Forelimb muscle (tissue), 1 donor: ENCODE data around the gene KCTD2. TPM values are rescaled to one million over a fixed set of nuclear protein-coding genes. Genes with fewer than 3 reads are reported as not detected.

ENCODE experiments used
- DNase-seq: peaks from one replicate; pipeline ENCODE4 v3.0.0-alpha.2; 2013; ENCODE audit warnings: low read depth
- polyA plus RNA-seq: library from polyadenylated mRNA; unstranded; fragments of 120-200 nt; gene quantifications from one replicate; pipeline ENCODE4 v1.2.1, GENCODE V29; 2013; ENCODE audit not compliant: insufficient read length

KCTD2 gene
- polyA plus RNA-seq, 1 donor: 20.5 TPM

DNA sequence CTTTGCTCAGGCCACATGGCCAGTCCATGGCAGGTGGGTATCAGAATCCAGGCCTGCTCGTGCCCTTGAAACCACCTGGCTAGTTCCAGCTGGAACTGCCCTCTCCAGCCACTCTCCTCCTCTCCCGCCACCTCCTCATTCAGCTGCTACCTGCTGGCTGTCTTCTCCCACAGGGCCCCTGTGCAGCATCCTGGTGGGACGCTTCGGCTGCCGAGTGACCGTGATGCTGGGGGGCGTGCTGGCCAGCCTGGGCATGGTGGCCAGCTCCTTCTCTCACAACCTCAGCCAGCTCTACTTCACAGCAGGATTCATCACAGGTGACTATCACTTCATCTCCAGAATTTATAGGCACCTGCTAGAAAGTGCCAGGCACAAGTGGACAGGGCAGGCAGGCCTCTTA, 50.8 kb downstream of the KCTD2 start:
- DNase-seq: no peak

DNA sequence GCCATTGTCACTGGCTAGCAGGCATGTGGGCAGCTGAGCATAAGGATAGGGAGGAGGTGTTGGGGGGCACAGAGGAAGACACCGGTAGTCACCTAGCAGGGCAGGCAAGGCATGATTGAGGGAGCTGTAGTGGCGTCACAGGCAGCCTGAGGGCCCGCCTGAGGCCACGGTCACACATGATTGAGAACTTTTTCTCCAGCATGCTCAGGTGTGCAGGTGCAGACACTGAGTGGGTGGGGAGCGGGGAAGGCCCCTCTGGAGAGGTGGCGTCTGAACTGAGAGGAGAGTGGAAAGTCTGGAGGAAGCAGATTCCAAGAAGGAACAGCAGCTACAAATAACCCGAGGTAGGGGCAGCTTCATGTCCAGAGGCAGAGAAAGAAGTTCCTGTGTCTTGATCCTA, 51.8 kb downstream of the KCTD2 start:
- DNase-seq: no peak

DNA sequence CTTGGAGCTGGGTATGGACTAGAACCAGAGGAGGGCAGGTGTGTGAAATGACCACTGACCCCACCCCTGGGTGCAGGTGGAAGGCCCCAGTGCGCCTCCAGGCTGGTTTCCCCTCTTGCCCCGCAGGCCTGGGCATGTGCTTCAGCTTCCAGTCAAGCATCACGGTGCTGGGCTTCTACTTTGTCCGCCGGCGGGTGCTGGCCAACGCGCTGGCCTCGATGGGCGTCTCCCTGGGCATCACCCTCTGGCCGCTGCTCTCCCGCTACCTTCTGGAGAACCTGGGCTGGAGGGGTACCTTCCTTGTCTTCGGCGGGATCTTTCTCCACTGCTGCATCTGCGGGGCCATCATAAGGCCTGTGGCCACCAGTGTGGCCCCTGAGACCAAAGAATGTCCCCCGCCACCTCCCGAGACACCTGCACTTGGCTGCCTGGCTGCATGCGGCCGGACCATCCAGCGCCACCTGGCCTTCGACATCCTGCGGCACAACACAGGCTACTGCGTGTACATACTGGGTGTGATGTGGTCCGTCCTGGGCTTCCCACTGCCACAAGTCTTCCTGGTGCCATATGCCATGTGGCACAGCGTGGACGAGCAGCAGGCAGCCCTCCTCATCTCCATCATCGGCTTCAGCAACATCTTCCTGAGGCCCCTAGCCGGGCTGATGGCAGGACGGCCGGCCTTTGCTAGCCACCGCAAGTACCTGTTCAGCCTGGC, 53.0 kb downstream of the KCTD2 start:
- no peak for DNase-seq

DNA sequence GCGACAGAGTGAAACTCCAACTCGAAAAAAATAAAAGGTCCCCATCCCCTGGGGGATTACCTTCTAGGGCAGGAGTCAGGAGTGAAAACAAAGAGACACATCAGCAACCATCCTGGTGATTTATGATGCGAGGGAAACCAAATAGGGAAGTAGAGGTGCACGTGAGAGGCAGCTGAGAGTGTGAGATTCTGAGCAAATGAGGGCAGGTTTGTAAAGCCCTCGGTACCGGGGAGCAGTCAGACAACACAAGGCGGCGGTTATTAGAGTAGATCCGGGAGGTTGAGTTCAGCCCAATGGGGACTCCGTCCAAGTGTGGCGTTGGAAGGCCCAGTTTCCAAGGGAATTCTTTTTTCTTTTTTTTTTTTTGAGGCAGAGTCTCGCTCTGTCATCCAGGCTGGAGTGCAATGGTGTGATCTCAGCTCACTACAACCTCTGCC, 55.4 kb downstream of the KCTD2 start:
- no peak for DNase-seq

DNA sequence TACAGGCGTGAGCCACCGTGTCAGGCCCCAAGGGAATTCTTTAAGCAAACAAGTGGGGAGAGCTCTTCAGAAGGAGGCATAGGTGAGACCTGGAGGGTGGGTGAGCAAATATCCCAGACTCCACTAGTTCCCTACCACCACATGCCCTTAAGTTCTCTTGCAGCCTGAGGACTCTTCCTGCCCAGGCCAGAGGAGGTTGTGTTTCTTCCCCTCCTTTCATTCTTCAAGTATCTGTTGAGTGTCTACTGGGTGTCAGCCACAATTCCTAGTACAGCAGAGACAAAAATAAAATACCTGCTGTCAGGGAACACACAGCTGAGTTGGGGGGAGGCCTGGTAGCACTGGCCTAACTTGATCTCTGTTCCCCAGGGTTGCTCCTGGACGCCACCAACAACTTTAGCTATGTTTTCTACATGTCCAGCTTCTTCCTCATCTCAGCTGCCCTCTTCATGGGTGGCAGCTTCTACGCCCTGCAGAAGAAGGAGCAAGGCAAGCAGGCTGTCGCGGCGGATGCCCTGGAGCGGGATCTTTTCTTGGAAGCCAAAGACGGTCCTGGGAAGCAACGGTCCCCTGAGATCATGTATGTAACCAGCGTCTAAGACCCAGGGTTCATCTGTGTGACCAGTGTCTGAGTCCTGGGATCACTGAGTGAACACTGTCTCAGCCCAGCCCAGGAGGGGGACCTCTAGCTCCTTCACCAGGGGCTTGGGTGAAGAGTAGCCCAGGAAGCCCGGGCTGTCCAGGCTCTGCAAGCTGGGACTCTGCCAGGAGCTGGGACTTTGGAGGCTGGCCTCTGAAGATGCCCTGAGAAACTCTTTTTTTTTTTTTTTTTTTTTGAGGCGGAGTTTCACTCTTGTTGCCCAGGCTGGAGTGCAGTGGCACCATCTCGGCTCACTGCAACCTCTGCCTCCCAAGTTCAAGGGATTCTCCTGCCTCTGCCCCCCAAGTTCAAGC, 56.9 kb downstream of the KCTD2 start:
- no peak for DNase-seq

DNA sequence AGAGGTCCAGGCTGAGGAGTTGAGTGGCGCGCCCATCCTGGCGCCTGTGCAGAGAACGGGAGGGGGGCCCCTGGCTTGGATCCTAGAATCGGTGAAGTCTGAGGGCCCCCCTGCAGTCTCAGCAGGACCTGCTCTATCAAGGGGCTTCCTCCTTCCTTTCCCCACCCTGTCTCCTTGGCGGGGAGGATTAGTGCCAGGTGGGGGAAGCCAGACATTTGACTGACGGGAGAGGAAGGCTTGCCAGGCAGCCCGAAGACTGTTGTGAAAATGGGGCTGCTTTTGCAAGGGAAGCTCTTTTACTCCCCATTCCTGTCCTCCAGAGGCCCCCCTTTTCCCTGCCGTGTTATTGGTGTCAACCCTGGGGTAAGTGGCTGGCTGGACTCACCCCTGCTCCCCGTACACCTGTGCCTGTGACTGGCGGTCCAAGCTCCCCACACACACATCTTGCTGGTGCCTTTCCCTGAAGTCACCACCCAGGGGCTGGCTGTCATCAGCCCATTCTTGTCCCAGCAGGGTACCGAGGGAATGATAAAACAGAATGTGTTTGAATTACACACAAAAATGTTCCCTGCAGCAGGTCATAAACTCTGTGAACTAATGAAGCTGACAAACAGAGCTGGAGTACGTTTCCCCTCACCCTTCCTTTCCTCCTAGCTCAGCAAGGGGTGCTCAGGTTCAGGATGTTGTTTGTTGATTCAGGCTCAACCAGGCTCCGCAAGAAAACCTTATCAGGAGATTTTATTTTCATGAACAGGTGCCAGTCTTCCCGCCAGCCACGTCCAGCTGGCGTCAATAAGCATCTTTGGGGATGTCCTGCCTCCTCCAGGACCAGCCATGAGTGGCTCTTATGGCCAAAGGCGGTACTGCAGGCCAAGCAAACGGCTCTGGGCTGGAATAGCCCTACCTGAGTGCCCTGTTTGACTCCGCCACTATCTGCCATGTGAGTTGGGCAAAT, 58.4 kb downstream of the KCTD2 start:
- no peak for DNase-seq

DNA sequence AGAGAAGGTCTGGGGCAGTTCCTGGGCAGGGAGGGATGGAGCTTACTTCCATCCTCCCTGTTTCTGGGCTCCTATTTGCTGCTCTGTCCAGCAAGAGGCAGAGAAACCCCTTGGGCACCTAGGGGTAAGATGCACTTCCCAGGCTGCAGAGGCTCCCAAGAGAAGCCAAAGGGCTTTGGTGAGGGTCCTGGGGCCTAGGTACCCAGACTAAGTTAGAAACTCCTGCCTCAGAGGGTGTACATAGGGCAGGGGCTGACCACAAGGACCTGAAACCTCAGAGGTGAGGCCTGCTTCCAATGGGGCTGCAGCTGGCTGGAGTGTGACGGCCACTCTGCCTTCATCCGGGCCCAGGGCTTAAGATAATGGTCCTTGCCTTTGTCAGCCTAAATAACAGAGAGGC, 61.2 kb downstream of the KCTD2 start:
- DNase-seq: no peak

DNA sequence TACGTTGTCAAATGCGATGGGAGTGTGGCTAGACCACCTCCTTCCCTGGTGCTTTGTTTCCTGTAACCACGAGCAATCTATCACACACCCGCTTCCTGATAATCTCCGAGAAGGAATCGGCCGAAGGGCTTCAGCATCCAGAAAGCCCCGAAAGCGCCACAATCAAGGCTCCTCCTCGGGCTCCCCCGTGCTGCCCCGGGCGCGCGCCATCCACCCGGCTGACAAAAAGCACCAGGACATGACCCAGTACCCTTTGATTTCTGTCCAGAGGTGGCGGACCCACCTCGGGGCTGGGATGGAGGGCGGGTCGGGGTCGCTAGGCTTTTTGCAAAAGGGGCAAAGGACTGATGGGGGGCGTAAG, 62.0 kb downstream of the KCTD2 start:
- DNase-seq: no peak

DNA sequence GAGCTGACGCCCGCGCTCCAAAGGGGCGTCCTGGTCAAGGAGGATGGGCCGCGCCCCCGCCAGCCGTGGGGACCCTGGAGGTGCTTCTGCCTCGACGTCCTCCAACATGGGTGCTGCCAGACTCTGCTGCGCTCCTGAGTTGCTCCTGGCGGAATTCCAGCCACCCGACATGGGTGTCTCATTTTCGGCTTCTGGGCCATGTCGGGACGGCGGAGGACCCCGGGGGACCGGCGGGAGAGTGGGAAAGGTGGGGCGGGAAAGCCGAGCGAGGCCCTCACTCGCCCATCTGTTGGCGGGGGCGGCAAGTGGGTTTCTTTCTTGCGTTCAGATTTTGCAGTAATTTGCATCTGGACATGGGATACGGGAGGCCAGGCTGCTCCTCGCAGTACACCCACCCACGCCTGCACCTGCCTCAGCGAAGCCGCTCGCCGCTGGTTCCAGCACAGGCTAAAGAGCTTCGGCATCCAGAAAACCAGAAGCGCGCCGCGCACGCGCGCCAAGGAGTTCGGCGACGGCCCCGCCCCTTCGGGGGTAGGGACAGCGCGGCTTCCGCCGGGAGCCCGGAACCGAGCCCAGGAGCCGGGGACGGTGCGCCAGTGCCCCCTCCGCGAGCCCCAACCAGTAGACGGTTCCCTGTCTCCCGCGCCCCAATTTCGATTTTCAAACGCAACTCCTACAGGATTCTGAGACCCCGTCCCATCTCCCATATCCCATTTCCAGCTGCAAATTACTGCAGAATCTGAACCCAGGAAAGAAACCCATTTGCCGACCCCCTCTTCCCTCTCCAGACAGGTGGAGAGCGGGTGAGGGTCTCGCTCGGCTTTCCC, 62.6 kb downstream of the KCTD2 start, which contains the start of gene ARMC7:
ARMC7 (plus strand) TSS at position 563 of the 827 bp plus-strand sequence. CDS start 320 bp downstream, outside the sequence.
- peak; percentile 64 for DNase-seq

DNA sequence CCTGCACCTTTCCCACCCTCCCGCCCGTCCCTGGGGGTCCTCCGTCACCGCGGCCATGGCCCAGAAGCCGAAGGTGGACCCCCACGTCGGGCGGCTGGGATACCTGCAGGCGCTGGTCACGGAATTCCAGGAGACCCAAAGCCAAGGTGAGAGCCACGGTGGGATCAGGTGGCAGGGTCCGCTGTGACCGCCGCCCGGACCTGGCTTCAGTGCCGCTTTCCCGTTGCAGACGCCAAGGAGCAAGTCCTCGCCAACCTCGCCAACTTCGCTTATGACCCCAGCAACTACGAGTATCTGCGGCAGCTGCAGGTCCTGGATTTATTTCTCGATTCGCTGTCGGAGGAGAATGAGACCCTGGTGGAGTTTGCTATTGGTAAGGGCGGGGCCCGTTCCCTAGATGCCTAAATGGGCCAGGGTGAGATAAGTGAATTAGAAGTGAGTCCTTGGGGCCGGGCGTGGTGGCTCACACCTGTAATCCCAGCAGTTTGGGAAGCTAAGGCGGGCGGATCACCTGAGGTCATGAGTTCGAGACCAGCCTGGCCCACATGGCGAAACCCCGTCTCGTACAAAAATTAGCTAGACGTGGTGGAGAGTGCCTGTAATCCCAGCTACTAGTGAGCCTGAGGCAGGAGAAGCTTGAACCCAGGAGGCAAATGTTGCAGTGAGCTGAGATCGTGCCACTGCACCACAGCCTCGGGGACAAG, 63.4 kb downstream of the KCTD2 start:
- no peak for DNase-seq

DNA sequence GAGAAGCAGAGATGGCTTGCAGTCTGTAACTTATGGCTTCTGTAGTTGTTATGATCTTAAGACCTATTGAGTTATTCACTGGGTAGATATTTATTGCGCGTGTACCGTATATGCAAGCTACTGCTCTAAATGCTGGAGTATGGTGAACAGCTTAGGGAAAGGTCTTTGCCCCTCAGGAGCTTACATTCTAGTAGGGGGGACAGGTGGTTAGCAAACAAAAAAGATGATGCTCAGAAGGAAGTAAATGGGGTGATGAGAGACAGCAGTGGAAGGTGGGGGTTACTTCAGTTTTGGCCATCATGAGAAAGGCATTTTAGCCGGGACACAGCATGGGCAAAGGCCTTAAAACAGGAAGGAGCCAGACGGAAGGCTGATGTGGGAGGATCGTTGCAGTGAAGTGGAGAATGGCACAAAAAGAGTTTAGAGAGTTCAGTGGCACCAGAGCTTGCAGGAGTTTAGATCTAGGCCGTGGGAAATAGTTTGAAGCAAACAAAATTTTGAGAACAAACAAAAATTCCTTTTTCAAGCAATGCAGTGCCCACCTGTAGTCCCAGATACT, 64.8 kb downstream of the KCTD2 start:
- no peak for DNase-seq

DNA sequence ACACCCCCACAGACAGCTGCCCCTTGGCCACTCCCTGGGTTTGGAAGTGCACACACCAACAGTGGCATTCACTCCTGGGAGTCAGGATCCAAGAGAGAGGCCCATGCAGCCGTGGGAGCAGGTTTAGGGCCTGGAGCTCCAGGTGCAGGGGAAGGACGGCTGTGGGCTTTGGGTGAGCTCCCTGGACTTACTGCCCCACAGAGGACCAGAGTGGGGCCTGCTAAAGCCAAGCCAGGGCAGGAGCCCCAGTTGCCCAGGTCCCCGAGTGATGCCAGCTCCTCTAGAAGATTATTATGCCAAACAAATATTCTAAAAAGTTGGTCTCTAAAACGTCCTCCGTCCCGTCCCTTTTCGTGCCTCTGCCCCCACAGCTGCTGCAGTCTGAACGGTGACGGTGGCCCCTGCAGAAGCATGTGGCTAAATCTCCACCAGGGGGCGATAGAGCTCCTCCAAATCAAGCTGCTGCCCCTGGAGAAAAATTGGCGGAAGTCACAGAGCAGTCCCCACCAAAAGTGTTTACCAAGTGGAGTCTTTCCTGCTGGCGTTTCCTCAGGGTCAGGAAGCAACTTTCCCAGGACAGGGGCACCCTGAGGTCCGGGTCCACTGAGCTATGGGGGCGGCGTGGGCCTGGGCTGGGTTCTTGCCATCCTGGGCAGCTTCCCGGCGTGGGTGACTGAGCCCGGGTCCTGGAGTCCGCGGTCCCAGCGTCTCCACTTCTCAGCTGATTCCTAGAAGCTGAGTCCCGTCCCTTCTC, 67.0 kb downstream of the KCTD2 start:
- DNase-seq: peak; percentile 86

DNA sequence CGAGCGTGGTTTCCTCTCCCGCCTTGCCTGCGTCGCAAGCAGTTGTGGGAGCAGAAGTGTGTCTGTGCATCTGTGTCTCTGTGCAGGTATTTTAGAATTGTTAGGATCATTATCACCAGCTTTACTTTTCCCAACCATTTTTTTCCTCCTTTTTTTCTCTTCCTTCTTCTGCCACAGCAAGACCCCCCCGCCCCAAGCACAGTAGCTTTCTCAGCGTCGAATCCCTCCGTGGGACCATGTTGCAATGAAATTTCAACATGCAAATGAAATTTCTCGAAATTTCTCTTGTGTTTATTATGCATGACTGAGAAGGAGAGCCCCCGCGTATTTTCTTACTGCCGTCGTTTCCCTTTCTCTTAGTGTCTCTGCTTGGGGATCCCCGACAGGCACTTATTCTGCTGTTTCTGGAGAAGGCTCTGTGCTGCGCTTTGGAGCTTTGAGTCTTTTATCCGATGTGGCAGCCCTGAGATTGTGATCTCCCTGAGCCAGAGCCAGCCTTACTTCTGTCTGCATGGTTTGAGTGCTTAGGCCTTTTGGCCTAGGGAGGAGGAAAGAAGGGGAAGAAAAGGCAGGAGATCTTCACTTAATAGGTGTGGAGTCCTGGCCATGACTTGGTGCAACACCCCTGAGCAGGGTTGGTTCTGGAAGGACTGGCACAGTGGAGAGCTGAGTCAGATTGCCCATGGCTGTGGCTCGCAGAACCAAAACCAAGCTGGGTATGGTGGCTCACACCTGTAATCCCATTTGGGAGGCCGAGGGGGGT, 67.7 kb downstream of the KCTD2 start:
- DNase-seq: no peak

Other genes with a start within 250 kb of the KCTD2 start
- 0.71 TPM for gene GRIN2C, start 187.3 kb upstream of the KCTD2 start, polyA plus RNA-seq
- gene FDXR, start 174.2 kb upstream of the KCTD2 start, polyA plus RNA-seq: 2.0 TPM
- gene FADS6, start 153.6 kb upstream of the KCTD2 start, polyA plus RNA-seq: not detected
- 0.05 TPM for gene USH1G, start 124.0 kb upstream of the KCTD2 start, polyA plus RNA-seq
- gene OTOP2, start 123.0 kb upstream of the KCTD2 start, polyA plus RNA-seq: not detected
- gene OTOP3, start 111.3 kb upstream of the KCTD2 start, polyA plus RNA-seq: not detected
- gene HID1, start 74.5 kb upstream of the KCTD2 start, polyA plus RNA-seq: 5.9 TPM
- 6.8 TPM for gene CDR2L, start 59.6 kb upstream of the KCTD2 start, polyA plus RNA-seq
- 24.0 TPM for gene MRPL58, start 34.6 kb upstream of the KCTD2 start, polyA plus RNA-seq
- gene ATP5PD, start 256 bp upstream of the KCTD2 start, polyA plus RNA-seq: 249 TPM
- gene SLC16A5, start 40.7 kb downstream of the KCTD2 start, polyA plus RNA-seq: 6.9 TPM
- gene ARMC7, start 62.7 kb downstream of the KCTD2 start, polyA plus RNA-seq: 6.5 TPM
- 41.0 TPM for gene NT5C, start 84.5 kb downstream of the KCTD2 start, polyA plus RNA-seq
- 283 TPM for gene JPT1, start 107.3 kb downstream of the KCTD2 start, polyA plus RNA-seq
- gene SUMO2, start 135.7 kb downstream of the KCTD2 start, polyA plus RNA-seq: 334 TPM
- 34.4 TPM for gene NUP85, start 158.5 kb downstream of the KCTD2 start, polyA plus RNA-seq
- gene GGA3, start 214.4 kb downstream of the KCTD2 start, polyA plus RNA-seq: 29.9 TPM
- gene MRPS7, start 214.7 kb downstream of the KCTD2 start, polyA plus RNA-seq: 65.0 TPM
- 15.1 TPM for gene MIF4GD, start 224.0 kb downstream of the KCTD2 start, polyA plus RNA-seq
- 4.9 TPM for gene SLC25A19, start 242.2 kb downstream of the KCTD2 start, polyA plus RNA-seq